ENCODE results near the gene LIMA1.
"Not testable (repeated sequence)": the region's sequence is repeated elsewhere in the genome, so short reads cannot be mapped to it uniquely, and the experiment has no call there.

The LIMA1 gene

GRCh38 chr12:50221228-50222008, 61.9 kb downstream of the LIMA1 start:
- DNase-seq (ENCODE audit: insufficient read length, low spot score), result no peak
- FAIRE-seq, result no peak

DNA sequence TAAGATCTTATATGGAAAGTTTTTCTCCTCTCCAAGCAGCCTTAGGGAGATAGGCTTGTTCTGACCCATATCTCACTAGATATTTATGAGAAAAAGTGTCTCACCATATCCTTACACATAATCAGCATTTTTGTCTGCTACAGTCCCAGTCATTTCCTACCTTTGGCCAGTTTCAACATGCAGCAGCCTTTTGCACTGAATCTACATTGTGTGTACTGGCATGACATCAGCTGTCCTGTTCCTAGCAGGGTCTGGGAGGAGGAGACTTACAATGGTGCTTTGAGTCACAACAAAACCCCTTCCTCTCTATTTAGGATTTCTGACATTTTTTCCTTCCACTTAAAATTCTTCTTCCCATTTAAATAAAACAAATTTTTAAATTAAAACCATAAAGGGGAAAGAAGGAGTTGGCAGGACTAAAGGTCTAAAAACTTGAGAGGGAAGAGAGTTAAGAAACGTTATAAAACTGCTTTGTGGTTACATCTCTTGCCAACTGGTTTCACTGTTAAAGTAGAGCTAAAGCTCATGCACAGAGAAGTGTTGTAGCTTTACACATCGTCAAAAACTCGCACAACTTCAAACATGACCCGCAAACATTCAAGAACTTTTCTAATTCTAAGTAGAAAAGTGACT, 62.8 kb downstream of the LIMA1 start:
- DNase-seq (ENCODE audit: insufficient read length, low spot score), result no peak
- no peak for FAIRE-seq

DNA sequence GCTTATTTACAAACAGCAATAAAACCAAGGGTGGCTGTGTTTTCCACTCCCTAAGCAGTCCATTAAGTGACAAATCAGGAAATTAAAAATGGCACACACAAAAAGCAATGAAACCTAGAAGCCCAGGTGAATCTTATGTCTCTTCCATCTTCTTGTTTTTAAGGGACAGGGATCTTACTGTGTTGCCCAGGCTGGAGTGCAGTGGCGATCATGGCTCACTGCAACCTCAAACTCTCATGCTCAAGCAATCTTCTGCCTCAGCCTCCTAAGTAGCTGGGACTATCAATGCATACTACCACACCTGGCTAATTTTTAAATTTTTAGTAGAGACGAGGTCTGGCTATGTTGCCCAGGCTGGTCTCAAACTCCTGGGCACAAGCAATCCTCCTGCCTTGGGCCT, 63.8 kb downstream of the LIMA1 start:
- no peak for FAIRE-seq
- DNase-seq (ENCODE audit: insufficient read length, low spot score), result no peak

- not testable (repeated sequence) for DNase-seq (ENCODE audit: insufficient read length, low spot score); FAIRE-seq
Observed at GRCh38 chr12:50219001-50219400, 64.3 kb downstream of the LIMA1 start.

GRCh38 chr12:50218386-50218785, 64.9 kb downstream of the LIMA1 start:
- DNase-seq (ENCODE audit: insufficient read length, low spot score) (no peak), FAIRE-seq (no peak)

GRCh38 chr12:50217202-50217601, 66.1 kb downstream of the LIMA1 start:
- FAIRE-seq (no peak), DNase-seq (ENCODE audit: insufficient read length, low spot score) (no peak)

GRCh38 chr12:50215033-50215432, 68.3 kb downstream of the LIMA1 start:
- FAIRE-seq (no peak), DNase-seq (ENCODE audit: insufficient read length, low spot score) (no peak)

- FAIRE-seq (no peak), DNase-seq (ENCODE audit: insufficient read length, low spot score) (no peak)
Observed at GRCh38 chr12:50214018-50214417, 69.3 kb downstream of the LIMA1 start.

- DNase-seq (ENCODE audit: insufficient read length, low spot score), result no peak
- no peak for FAIRE-seq
Observed at GRCh38 chr12:50213439-50213838, 69.9 kb downstream of the LIMA1 start.

- DNase-seq (ENCODE audit: insufficient read length, low spot score), result no peak
- FAIRE-seq, result no peak
Observed at GRCh38 chr12:50212071-50212467, 71.3 kb downstream of the LIMA1 start.

DNA sequence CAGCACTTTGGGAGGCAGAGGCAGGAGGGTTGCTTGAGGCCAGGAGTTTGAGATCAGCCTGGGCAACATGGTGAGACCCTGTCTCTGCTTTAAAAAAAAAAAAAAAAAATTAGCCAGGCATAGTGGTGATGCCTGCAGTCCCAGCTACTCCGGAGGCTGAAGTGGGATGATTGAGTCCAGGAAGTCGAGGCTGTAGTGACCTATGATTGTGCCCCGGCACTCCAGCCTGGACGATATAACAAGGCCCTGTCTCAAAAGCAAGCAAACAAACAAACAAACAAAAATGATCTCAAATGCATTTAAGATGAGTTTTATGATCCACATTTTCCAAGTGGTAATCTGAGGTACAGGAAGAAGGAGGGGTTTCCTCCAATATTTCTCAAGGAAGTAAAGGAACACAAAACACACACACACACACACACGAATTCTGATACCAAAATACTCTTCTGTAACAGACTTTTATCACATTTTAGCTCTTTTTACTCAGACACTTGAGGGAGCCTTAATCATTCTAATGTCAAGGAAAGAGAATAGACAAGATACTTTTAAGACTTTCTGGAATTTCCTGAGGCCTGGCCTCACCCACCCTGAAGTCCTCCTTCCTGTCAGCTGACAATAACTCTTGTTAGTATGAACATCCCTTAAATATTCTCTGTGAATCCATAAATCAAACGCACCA, 71.8 kb downstream of the LIMA1 start:
- no peak for DNase-seq (ENCODE audit: insufficient read length, low spot score)
- no peak for FAIRE-seq

DNA sequence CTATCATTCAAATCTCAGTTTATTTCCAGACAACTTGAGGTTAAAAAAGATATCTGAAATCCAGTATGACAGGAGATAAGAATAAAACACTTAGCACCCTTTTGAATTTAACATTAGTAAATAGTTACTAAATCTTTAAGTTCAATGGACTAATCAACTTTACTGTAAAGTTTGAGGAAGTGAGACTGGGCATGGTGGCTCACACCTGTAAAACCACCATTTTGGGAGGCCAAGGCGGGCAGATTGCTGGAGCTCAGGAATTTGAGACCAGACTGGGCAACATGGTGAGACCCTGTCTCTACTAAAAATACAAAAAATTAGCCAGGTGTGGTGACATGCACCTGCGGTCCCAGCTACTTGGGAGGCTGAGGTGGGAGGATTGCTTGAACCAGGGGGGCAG, 75.9 kb downstream of the LIMA1 start:
- FAIRE-seq, result no peak

GRCh38 chr12:50205648-50206047, 77.7 kb downstream of the LIMA1 start:
- DNase-seq (ENCODE audit: insufficient read length, low spot score) (no peak), FAIRE-seq (no peak)

More for the DNA sequence above, 75.9 kb downstream of the LIMA1 start:
- DNase-seq (ENCODE audit: insufficient read length, low spot score), result no peak

DNA sequence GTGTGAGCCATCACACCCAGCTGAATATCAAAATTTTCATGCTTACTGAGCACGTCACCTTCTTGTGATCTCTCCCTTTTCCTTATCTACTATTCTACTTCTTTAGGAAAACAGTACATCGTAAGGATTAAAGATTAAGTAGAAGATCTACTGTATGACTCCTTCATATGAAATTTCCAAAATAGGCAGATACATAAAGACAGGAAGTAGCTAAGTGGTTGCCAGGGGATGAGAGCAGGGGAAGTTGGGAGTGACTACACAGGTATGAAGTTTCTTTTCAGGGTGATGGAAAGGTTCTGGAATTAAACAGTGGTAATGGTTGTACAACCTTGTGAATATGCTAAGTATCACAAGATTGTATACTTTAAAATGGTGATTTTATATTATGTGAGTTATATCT, 79.6 kb downstream of the LIMA1 start:
- DNase-seq (ENCODE audit: insufficient read length, low spot score), result no peak
- FAIRE-seq, result no peak

- peak; percentile 74 for DNase-seq (ENCODE audit: insufficient read length, low spot score)
- FAIRE-seq, result peak; percentile 4
Observed at GRCh38 chr12:50201987-50202521, 81.3 kb downstream of the LIMA1 start.

- FAIRE-seq (no peak), DNase-seq (ENCODE audit: insufficient read length, low spot score) (no peak)
Observed at GRCh38 chr12:50200552-50201273, 82.6 kb downstream of the LIMA1 start.

GRCh38 chr12:50198829-50199228, 84.5 kb downstream of the LIMA1 start:
- no peak for FAIRE-seq

GRCh38 chr12:50197297-50197727, 86.0 kb downstream of the LIMA1 start:
- FAIRE-seq (no peak), DNase-seq (ENCODE audit: insufficient read length, low spot score) (no peak)

More at GRCh38 chr12:50198829-50199228, 84.5 kb downstream of the LIMA1 start:
- no peak for DNase-seq (ENCODE audit: insufficient read length, low spot score)

- no peak for DNase-seq (ENCODE audit: insufficient read length, low spot score)
- no peak for FAIRE-seq
Observed at GRCh38 chr12:50196537-50196936, 86.8 kb downstream of the LIMA1 start.

DNA sequence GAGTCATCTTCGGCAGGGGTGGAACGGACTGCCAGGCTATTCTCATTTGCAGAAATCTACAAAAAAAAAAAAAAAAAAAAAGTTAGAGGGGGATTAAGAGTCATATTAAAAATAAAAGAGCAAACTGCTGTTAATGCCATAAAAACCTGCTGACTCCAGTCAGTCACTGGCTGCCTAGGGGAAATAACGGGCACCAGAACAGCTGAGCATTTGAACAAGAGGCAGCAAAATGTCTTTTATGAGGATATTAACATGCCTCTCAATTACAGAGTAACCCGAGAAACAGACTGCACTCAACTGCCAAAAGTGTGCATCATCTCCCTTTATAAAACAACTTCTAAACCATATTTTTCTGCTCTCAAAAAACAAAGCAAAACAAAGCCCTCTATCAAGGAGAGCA, 87.5 kb downstream of the LIMA1 start:
- DNase-seq (ENCODE audit: insufficient read length, low spot score) (no peak), FAIRE-seq (no peak)

GRCh38 chr12:50192908-50193307, 90.4 kb downstream of the LIMA1 start:
- DNase-seq (ENCODE audit: insufficient read length, low spot score) (peak; percentile 59), FAIRE-seq (no peak)
